Stimulated activated CD8-positive, alpha-beta memory T cell treated with anti-CD3 and anti-CD28 coated beads, Interleukin-7, amount 100 ng/mL, for 4 hours (primary cell): ENCODE data around the gene GDF11.

Experiments used
- DNase-seq, 2 donors: peaks; one replicate each; pipeline ENCODE4 v3.0.0-alpha.2; 2020; ENCODE audit warnings: low read depth in 2 of 2

The GDF11 gene

DNA sequence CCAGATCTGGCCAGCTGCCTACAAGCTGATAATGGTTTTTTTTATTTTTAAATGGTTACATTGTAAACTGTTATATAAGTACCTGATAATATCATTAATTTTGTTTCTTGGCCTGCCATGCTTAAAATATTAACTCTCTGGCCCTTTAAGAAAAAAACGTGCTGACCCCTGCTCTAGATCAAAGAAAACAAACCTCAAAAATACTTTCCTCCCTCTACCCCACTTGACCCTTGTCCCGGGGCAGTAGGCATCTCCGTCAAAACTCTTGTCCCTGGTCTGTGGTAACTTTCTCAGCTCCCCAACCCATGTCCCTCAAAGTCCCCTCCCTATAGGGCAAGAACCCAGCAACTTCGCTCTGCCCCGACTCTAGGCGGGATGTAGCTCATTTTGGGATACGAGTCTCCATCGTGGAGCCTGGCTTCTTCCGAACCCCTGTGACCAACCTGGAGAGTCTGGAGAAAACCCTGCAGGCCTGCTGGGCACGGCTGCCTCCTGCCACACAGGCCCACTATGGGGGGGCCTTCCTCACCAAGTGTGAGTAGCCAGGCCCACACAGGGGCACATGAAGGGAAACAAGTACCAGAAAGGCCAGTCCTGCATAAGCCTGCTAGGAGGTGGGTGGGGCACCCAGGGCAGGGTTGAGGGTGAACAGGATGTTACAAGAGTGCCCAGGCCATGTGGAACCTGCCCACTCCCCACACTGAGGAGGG is 19.3 kb upstream of the GDF11 start:
- DNase-seq: no peak

DNA sequence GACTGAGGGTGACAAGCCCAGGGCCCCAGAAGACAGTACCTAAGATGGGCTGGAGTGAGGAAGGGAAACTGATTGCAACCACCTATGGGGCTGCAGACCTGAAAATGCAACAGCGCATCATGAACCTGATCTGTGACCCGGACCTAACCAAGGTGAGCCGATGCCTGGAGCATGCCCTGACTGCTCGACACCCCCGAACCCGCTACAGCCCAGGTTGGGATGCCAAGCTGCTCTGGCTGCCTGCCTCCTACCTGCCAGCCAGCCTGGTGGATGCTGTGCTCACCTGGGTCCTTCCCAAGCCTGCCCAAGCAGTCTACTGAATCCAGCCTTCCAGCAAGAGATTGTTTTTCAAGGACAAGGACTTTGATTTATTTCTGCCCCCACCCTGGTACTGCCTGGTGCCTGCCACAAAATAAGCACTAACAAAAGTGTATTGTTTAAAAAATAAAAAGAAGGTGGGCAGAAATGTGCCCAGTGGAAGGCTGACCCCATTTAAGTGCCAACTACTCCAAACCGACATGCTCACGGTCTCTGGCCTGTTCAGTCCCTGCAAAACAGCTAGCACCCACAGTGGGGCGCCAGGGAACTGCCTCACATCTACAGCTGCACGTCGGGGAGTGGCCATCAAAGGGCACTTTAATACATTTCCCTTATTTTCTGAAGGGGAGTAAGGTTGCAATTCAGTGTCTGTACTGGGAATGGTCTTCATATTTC is 18.5 kb upstream of the GDF11 start:
- peak; percentile 37 to 40 for DNase-seq

DNA sequence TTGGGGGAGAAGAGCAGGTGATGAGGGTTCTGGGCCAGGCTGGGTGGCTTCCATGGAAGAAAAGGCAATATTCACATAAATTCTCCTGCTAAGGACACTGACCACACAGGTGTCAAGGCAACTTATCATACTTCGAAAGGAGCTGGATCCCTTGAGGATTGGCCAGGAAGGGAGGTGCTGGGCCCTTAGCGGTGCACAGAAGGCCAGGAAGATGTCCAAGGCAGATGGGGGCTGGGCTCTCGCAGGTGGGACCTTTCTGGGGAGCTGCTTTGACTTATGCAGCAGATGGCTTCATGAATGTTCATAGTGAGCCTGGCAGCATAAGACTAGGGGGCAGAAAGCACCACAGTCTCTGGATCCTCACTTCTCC is 18.0 kb upstream of the GDF11 start:
- DNase-seq: no peak

DNA sequence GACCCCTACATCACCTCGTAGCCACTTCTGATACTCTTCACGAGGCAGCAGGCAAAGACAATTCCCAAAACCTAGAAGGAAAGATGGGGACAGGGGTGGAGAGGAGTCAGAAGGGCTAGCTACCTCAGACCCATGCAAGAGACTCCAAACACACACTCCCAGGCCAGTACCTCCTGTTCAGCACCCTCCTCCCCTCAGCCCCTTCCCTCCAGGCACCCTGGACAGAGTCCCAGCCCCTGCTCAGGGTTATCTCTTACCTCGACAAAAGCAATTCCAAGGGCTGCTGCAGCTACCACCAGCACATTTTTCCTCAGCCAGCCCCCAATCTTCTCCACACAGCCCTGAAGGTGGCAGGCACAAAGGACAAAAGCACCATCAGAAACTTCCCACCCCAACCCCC is 17.4 kb upstream of the GDF11 start:
- no peak for DNase-seq

DNA sequence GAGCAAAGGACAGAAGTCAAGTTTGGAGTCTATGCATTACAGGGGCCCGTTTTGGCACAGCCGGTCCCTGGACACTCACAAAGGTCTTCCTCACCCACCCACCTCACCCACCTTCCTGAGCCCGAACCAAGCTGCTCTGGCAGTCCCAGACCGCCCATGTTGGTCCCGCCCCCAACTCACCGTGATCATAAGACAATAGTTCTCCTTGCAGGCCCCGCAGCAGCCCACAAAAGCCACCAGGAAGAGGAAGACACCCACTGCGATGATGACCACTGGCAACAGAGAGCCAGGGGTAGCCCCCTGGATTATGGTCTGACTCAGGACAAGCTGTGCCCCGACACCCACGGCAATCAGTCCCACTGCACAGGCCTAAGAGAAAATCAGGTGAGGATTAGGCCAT is 16.0 kb upstream of the GDF11 start:
- no peak for DNase-seq

DNA sequence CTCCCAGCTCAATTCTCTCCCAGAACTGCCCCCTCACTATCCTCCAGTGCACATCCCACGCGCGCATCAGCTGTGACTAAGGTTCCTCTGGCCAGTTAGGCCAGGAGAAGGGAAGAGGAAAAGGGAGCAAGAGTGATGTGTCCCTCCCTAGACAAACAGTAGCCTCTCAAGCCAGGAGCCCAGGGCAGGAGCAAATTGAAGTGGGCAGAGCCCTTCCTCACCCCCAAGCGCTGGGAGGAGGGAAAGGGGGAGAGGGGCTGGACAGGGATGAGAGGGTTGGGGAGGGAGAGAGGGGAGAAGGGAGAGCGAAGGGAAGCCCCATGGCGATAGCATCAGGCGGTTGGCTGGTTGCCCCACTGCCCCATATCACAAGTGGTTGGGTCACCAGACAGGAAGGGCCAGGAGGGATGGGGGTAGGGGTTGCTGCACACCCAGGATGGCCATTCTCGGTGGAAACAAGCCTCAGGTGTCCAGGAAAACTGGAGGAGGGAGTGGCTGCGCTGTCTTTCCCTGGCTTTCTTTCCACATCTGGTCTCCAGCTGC is 15.2 kb upstream of the GDF11 start:
- no peak for DNase-seq

DNA sequence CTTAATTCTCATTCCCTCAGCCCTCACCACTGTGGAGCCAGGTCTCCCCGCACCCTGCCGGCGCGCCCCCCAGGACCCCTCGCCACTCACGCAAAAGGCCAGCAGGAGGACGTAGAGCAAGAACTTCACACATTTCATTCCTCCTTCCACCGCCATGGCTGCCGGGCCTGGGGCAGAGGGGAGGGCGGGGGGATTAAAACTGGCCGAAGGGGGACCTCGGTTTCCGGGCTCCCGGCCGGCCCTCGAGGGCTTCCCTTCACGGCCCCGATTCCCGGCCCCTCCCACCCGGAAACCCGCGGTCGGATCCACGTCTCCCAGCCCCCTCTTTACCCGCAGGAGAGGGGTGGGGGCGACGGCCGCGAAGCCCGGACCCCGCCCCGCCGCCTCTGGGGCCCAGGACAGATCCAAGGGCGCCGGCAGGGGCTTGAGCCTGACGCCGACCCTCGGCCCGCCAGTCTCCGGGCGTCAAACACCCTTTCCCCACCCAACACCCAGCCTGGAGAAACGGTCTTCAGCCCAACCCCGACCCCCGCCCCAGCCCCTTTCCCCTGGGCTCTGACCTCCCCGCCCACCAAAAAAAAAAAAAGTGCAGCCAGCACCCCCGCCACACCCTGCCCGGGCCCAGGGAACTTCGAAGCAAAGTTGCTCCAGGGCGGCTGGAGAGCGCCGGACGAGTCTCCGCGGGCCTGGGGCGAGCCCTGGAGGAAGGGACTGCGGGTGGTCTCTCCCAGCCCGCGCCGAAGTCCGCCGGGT is 14.6 kb upstream of the GDF11 start:
- DNase-seq: no peak

DNA sequence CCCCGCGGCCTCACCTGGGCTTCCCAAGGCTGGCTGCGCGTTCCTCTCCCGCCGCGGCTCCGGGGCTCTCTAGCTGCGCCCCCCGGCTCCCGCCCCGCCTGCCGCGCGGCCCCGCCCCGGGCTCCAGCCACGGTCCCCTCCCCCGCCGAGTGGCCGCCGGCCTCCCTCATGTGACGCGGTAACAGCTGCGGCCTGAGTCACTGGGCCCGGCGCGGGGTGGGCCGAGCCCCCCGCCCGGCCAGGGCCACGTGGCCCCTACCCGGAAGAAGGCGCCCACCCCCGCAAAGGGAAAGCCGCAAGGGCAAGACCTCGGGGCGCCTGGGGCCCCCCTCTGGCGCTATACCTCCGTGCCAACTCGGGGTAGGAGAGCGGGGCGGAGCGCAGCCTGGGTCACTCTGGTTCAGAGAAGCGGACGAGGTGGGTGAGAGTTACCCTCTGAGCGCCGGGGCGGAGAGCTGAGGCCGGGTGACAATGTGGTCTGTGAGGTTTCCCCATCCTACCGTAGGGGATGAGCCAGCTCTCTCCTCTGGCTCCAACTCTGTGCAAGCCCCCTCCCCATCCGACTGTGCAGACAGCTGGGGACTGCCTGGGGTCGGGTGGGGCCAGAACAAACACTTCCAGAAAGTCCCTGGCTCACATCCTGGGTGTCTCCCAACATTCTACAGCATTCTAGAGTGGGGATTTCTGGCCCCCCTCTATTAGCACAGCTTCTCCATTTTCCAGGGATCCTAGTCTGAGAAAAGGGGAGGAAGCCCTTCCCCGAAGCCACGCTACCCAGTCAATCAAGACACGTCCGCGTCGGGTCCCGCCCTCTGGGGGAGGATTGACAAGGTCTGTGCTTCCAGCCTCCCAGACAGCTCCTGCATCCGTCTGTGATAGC is 13.7 kb upstream of the GDF11 start, which contains the start of gene CD63:
CD63 (minus strand) TSS at position 71 of the 880 bp plus-strand sequence. CDS start 668 bp downstream, outside the sequence.
- peak; percentile 62 to 79 for DNase-seq

DNA sequence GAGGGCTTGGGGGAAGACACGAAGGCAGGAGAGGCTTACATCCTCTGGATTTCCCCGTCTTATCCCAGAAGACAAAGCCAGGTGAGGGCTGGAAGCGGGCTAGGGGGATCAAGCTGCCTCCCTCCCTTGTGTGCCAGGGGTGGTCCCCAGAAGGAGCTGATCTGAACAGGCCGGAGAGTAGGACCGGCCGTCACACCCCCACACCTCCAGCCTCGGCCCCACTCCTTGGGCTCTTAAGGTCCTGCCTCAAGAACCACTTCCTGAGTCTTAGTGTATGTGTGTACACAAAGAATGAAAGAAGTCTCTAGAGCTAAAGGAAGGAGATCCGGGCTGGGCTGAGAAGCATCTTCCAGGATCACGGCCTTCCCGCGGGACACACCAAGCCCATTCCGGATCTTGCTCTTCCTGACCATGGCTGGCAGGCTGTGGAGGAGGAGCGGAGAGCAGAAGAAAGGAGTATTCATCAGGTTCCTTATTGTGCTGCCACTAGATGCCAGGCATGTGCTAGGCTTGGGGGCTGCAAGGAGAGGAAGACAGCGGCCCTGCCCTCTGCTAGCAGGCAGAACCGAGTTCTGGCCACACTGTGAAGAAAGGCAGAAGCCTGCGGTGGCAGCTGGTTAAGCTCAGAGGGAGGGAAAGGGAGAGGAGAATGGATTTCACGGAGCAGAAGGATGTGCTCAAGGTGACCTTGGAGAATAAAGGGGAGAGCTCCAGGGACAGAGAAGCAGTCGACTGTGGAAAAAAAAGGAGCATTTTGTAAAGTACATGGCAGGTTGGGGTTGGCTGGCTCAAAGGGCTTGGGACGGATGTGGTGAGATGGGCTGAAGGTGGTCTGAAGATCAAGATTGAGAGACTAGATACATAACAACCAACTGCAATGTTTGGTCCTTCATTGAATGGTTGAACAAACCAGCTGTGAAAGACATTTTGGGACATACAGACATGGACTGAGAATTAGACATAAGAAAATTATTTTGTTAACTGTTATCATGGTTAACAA is 12.8 kb upstream of the GDF11 start:
- no peak for DNase-seq

DNA sequence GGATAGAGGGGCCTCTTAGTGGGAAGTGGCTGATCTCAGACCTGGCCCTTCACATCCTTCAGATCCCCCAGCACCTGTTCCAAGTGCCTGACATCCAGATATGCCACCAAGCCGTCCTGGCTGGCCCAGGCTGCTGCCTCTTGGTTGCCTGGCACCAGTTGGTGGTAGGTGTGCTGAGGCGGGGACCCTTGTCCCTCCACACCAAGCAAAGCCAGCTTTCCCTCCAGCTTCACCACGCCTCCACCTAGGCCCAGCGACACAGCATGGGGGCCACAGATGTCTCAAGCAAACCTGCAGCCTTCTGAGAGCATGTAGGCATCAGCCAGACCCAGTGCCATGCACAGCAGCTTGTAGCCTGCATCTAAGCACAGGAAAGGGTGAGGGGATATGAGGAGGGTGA is 10.6 kb upstream of the GDF11 start:
- DNase-seq: no peak

DNA sequence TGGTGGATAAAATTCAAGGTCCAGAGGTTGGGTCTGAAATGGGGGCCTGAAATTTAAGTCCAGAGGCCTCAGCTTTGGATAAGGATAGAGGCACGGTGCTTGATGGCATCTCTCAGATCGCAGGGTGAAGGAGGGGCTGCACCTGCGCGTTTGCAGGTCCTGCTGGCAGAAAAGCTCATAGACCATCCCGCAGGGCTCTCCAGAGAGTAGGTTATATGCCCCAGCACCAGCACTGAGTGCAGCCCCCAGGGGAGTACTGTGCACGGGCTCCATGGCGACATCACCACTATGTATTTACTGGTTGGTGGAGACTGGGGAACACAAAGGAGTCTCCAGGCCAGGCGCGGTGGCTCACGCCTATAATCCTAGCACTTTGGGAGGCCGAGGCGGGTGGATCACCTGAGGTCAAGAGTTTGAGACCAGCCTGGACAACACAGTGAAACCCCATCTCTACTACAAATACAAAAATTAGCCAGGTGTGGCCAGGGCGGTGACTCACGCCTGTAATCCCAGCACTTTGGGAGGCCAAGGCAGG is 9.8 kb upstream of the GDF11 start:
- DNase-seq: no peak

DNA sequence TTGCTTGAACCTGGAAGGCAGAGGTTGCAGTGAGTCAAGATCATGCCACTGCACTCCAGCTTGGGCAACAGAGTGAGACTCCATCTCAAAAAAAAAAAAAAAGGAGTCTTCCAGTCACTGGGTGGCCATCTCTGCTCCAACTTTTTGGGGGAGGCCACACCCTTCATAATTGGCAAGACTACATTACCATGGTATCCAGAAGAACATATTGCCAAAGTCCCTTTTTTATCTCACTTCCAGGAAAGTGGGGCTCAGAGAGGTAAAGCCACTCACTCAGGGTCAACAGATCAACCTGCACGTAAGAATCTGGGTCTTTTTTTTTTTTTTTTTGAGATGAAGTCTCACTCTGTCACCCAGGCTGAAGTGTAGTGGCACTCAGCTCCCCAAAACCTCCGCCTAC is 9.1 kb upstream of the GDF11 start:
- no peak for DNase-seq

DNA sequence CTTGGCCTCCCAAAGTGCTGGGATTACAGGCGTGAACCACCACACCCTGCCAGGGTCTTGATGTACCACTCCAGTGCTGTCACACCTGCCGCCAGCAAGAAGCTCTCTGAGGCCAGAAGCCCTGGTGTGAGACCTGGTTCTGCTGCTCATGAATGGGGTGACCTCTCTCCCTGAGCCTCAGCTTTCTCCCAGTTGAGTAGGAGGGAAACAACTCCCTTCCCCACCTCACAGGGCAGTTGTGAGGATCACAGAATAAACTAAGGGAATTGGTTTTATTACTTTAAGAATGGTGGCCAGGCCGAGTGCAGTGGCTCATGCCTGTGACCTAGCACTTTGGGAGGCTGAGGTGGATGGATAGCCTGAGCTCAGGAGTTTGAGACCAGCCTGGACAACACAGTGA is 8.3 kb upstream of the GDF11 start:
- no peak for DNase-seq

DNA sequence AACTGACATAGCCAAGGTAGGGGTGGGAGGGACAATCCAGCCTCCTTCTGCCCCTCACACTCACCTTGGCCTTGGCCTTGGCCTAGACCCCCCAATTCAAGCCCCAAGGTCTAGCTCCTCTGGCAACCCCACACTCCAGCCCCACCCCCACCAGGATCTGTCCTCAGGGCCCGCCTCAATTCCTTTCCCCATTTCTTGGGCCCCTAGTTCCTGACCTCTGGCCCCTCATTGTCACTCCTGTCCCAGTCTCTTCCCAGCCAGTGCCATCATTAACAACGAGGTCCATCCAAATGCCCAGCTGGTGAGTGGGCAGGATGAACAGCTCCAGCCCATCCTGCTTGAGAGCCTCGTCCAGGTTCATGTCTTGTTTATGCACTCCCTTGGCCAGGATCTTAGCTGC is 6.8 kb upstream of the GDF11 start:
- DNase-seq: no peak

DNA sequence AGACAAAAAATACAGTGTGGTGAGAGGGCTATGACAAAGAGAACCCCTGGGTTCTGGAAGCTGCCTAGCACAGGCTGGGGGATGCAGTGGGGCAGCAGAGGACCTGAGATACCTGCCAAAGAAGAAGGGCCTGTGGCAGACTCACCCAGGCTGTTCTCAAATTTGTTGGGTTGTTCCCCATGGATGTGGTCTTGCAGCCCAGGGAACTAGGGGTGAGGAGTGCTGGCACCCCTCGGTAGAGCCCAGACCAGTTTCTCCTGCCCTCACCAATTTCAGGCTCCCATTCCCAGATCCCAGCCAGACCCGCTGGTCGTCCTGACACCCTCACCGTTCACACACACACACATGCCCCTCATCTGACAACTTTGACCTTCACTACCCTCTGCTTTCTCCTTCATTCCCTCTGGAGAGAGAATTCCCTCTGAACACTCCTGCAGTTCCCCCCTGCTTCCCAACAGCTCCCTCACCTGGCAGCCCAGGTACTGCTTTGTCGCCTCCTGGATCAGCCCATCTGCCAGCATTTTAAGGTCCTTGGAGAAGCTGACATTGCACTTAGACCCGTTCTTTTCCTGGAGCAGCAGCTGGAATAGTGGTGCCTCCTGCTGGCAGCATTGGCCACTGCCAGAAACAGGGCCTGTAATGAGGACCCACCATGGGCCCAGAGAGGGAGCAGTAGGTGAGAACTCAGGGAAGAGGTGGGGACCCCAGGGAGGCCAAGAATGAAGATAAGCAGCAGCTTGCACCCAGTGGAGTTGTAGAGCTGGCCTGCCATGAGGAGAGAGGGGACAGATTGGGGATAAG is 5.9 kb upstream of the GDF11 start:
- no peak for DNase-seq

DNA sequence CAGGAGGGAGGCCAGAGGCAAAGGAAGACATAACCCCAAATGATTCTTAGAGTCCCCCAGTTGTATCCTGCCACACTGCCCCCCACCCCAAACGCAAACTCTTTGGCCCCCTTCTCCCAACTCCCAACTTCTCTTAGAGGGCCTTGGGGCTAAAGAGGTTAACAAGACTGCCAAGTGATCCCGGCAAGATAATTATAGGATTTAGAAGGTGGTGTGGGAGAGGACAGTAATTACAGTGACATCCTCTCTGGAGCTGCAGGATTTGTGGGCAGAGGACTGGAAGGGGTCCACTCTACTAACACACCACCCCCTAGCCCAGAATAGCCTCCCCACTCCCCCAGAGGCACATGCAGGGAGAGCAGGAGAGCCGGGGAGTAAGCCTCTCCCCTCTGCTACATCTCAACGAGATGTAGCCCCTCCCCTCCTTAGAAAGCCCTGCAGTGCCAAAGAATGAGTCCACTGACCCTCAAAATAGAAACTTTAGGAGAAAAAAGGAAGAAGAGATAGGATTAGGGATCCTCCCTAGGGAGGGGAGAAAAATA is 5.3 kb upstream of the GDF11 start:
- DNase-seq: no peak

DNA sequence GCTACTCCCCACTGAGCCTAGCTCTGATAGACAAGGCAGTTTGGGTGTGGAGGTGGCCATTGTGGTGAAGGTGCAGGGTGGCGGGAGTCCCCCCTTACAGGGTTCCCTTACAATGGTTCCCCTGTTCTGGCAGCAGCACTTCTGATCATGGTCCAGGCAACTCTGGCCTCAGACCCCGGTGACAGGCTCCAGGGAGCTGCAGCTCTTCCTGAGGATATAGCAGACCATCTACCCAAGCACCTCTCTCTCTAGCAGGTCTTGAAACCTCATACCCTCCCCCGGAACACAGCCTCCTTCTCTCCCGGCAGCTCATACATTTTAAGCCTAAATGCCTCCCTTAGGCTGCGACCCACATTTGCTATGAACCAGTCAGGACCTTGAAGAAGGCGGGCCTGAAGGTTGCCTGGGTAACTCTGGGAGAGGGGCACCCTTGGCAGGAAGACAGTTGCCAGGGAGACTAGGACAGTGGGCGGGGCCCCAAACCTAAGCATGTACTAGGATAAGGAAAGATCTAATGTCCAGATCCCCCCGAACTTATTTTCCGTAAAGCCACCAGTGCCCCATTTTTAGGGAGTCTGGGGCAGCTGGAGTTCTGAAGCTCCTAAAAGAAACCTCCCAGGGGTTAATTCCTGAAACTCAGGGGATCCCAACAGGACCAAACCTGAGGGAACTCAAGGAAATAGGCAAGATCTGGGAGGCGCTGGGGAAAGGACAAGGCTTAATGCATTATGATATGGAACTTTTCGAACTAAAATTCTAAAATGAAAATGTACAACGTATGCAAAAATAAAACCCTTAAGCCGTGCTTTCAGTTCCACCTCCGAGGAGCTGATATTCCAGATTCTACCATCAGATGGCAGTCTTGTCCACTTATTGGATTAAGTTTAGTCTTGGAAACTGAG is 4.5 kb upstream of the GDF11 start:
- DNase-seq: peak; percentile 61 to 66

DNA sequence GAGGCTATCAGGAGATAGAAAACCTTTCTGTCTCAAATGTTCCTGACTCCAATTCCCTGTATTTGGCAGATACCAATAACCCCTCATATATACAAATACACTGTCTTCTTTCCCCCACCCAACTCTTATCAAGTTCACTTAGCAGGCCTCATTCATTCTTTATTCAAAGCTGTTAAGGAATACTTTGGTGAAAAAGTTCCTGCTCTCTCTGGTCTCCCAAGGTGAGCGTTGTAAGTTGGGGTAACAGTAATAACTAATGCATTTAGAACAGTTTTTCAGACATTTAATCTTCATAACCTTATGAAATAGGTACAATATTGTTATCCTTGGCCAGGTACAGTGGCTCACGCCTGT is 3.9 kb upstream of the GDF11 start:
- no peak for DNase-seq
